Measurements from ENCODE around the gene DOCK9. TPM values are rescaled to one million over a fixed set of nuclear protein-coding genes. Genes with fewer than 3 reads are reported as not detected.

The DOCK9 gene
- total and polyA plus RNA-seq, 9 donors = 31.0 to 75.3 (median 45.4) TPM

DNA sequence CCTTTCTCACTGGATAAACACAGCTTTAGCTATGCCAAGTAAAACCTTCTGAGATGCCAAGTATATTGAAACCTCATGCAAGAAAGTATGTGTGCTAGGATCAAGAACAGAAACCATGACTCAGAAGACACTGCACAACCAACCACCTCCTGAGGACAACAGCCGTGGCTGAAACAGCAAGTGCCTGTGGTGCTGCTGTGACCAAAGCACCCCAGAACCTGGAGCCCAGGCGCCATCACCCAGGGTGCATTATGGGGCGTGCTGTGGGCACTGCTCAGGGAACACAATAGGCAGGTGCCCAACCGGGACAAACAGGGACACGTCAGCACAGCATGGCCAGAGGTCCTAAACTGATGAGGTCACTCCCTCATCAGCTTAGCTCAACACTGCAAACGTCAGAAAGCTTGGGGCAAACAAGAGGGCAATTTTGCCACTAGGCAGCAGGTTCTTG, 124.1 kb downstream of the DOCK9 start:
- H3K4me1 ChIP-seq (ENCODE audit: insufficient read depth) = no peaks in the 10 kb centered on the region
- TF ChIP-seq POLR2A (IDR thresholded peaks at IDR 0.05) (no peak), EP300 (IDR thresholded peaks at IDR 0.05) (no peak)
- TF ChIP-seq, protein P1, sequence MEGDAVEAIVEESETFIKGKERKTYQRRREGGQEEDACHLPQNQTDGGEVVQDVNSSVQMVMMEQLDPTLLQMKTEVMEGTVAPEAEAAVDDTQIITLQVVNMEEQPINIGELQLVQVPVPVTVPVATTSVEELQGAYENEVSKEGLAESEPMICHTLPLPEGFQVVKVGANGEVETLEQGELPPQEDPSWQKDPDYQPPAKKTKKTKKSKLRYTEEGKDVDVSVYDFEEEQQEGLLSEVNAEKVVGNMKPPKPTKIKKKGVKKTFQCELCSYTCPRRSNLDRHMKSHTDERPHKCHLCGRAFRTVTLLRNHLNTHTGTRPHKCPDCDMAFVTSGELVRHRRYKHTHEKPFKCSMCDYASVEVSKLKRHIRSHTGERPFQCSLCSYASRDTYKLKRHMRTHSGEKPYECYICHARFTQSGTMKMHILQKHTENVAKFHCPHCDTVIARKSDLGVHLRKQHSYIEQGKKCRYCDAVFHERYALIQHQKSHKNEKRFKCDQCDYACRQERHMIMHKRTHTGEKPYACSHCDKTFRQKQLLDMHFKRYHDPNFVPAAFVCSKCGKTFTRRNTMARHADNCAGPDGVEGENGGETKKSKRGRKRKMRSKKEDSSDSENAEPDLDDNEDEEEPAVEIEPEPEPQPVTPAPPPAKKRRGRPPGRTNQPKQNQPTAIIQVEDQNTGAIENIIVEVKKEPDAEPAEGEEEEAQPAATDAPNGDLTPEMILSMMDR (IDR thresholded peaks at IDR 0.05) = no peak
- no peak for DNase-seq
- no peak overlapping the region for H3K27ac ChIP-seq
- WGBS, 3 donors = 82 to 91% (median 90%) methylated on average over 6 of the region's 6 CpGs
- no peaks in the 10 kb centered on the region for H3K27me3 ChIP-seq
- intact Hi-C loops (cut with DNase I) = no loop called here
- no peaks in the 10 kb centered on the region for H3K9me3 ChIP-seq
- H3K4me3 ChIP-seq = no peak overlapping the region
- H3K36me3 ChIP-seq = no peaks in the 10 kb centered on the region

DNA sequence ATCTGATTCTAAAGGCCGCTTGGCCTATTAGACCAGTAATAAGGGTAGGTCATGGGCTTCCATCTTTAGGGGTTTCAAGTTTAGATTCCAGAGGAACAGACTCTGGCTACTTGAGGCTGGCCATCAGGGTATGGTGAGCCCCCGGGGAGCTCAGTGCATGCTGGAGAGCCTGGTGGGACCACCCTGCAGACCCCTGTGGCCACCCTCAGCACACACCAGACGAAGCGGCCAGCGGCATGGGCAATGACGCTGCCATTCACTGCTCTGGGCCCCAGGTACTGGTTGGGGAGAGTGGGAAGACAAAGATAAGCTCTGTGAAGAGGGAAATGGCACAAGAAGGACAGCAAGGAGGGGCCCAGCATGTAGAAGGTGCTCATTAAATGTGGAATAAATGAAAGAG, 126.6 kb downstream of the DOCK9 start:
- intact Hi-C loops (cut with DNase I) = no loop called here
- Histone ChIP-seq H3K9me3 (no peaks in the 10 kb centered on the region), H3K27me3 (no peaks in the 10 kb centered on the region), H3K27ac (no peak overlapping the region), H3K4me3 (no peak overlapping the region), H3K4me1 (ENCODE audit: insufficient read depth) (no peaks in the 10 kb centered on the region), H3K36me3 (no peaks in the 10 kb centered on the region)
- WGBS, 3 donors = 89 to 98% (median 98%) methylated on average over 6 of the region's 6 CpGs
- DNase-seq = no peak
- TF ChIP-seq POLR2A (IDR thresholded peaks at IDR 0.05) (no peak), EP300 (IDR thresholded peaks at IDR 0.05) (no peak)
- TF ChIP-seq, protein P1 (IDR thresholded peaks at IDR 0.05) = no peak

DNA sequence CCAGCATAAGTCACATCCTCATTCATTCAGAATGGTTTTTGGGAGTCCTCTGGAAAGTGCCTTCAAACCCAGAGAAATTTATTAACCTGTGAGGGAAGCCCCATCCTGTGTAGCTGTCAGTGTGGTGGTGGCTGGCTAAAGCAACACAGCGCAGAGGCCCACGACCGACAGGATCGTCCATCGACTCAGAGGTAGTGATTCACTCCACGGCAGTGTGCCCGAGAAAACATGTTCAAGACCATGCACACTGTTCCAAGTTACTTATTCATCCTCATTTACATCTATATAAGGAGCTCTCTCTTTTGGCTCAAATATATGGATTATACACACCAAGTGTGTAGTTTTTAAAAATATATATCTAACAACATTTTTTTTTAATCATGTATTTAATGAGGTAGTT, 129.1 kb downstream of the DOCK9 start:
- Histone ChIP-seq H3K4me3 (no peak overlapping the region), H3K27ac (no peak overlapping the region), H3K4me1 (ENCODE audit: insufficient read depth) (no peaks in the 10 kb centered on the region), H3K36me3 (no peaks in the 10 kb centered on the region), H3K27me3 (no peaks in the 10 kb centered on the region), H3K9me3 (no peaks in the 10 kb centered on the region)
- TF ChIP-seq POLR2A (IDR thresholded peaks at IDR 0.05) = no peak
- TF ChIP-seq EP300 (IDR thresholded peaks at IDR 0.05) = no peak
- TF ChIP-seq, protein P1 (IDR thresholded peaks at IDR 0.05) = no peak
- 90 to 98% (median 96%) methylated on average over 7 of the region's 7 CpGs for WGBS, 3 donors
- intact Hi-C loops (cut with DNase I) = loop anchor here in 2 of 4 donors (5.0 to 10.0 kb wide), 2 partner anchors 166 to 176 kb away; no protein-coding TSS in a partner anchor
- no peak for DNase-seq

DNA sequence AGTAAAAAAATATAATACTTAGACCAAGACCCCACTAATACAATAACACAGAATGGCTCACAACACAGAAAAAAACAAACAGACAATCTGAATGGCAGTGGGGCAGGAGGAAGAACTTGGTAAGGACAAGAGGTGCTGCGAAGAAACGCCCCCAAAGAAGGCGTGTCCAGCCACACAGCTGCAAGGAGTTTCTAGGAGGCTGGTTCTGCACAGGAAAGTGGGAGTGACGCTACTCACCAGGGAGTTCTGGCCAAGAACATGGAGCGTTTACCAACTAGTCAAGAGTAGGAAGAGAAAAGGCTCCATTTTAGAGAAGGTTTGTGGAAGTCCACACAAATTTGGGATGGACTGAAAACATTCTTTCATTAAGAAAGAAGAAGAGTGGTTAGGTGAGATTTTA, 130.1 kb downstream of the DOCK9 start:
- no peak overlapping the region for H3K27ac ChIP-seq
- 49 to 62% (median 58%) methylated on average over 5 of the region's 5 CpGs for WGBS, 3 donors
- H3K4me3 ChIP-seq = no peak overlapping the region
- DNase-seq = no peak
- no peaks in the 10 kb centered on the region for H3K27me3 ChIP-seq
- intact Hi-C loops (cut with DNase I) = loop anchor here in 2 of 4 donors (5.0 to 10.0 kb wide), 2 partner anchors 165 to 177 kb away; no protein-coding TSS in a partner anchor
- H3K9me3 ChIP-seq = no peaks in the 10 kb centered on the region
- H3K36me3 ChIP-seq = no peaks in the 10 kb centered on the region
- TF ChIP-seq EP300 (IDR thresholded peaks at IDR 0.05) = no peak
- TF ChIP-seq, protein P1 (IDR thresholded peaks at IDR 0.05) = no peak
- no peak for TF ChIP-seq POLR2A (IDR thresholded peaks at IDR 0.05)
- no peaks in the 10 kb centered on the region for H3K4me1 ChIP-seq (ENCODE audit: insufficient read depth)

All from ovary (tissue), 9 donors.